ENCODE data around the gene COMMD9. TPM values are rescaled to one million over a fixed set of nuclear protein-coding genes. Genes with fewer than 3 reads are reported as not detected.

Gene COMMD9
- total and polyA plus RNA-seq, 10 of the 15 experiments (the other 5 are each of a cell fraction or from before 2014, with no cell fraction given) = 31.4 to 119 (median 56.2) TPM

GRCh38 chr11:36281850-36282249 is 7.4 kb downstream of the COMMD9 start:
- POLR2A ChIA-PET = no interaction called here
- H3K27me3 ChIP-seq (replicated peaks in 1 of 2; ENCODE audit: control insufficient read depth in 2 of 2, insufficient read depth in 2 of 2, low read length in 1 of 2) = no peaks in the 10 kb centered on the region

More at GRCh38 chr11:36281850-36282249, 7.4 kb downstream of the COMMD9 start:
- no peaks in the 10 kb centered on the region; the same call in 1 of the 3 replicates for H3K9me3 ChIP-seq (replicated peaks; ENCODE audit: control insufficient read depth, insufficient read depth, low read length)
- H3K4me2 ChIP-seq (ENCODE audit: control insufficient read depth, insufficient read depth) = no peak overlapping the region
- ATAC-seq = no peak
- in situ Hi-C loops (cut with MboI) (no loop called here), intact Hi-C loops (cut with micrococcal nuclease; ENCODE audit: unreplicated experiment) (no loop called here)
- 0 out of 4 replicates have a peak, but pooled peaks cover 0 to 3% of the 10 kb centered on the region in 2 experiments for H3K36me3 ChIP-seq (ENCODE audit: control insufficient read depth in 2 of 2, insufficient read depth in 2 of 2, low read length in 1 of 2)
- FAIRE-seq = no peak
- H2AFZ ChIP-seq (ENCODE audit: control insufficient read depth, low read depth, low read length) = no peak overlapping the region
- WGBS (ENCODE audit: insufficient coverage, insufficient replicate concordance, low lambda C conversion rate, missing lambda C conversion rate) = 64% methylated on average over 4 of the region's 4 CpGs
- H3K27ac ChIP-seq (ENCODE audit: control insufficient read depth, insufficient read depth) = no peak overlapping the region
- H3K4me3 ChIP-seq = no peak overlapping the region
- ChIA-PET CTCF (interaction anchor here (1.0 to 1.9 kb wide), 3 partner anchors 11 to 211 kb away, joined by 3 to 6 read pairs (median 4); no protein-coding TSS in a partner anchor), RAD21 (ENCODE audit: unreplicated experiment) (no interaction called here), SMC1A (ENCODE audit: uncharacterized antibody, unreplicated experiment) (interaction anchor here (1.2 kb wide), 1 partner anchor 211 kb away, joined by 3 read pairs; no protein-coding TSS in a partner anchor)
- H3K4me1 ChIP-seq (ENCODE audit: control insufficient read depth, insufficient read depth, low read length) = no peaks in the 10 kb centered on the region
- no TSS peak for BruUV-seq (replicated peaks)
- H3K79me2 ChIP-seq (ENCODE audit: control insufficient read depth, insufficient read depth, low read length) = no peaks in the 10 kb centered on the region; the same call in 1 of the 2 replicates
- no peak for TF ChIP-seq CBX5 (IDR thresholded peaks at IDR 0.05; ENCODE audit: low read depth)
- TF ChIP-seq ZBTB40 (IDR thresholded peaks at IDR 0.05; ENCODE audit: borderline replicate concordance) = no peak
- no peak for TF ChIP-seq RELA (IDR thresholded peaks at IDR 0.05; ENCODE audit: borderline replicate concordance, partially characterized antibody)
- TF ChIP-seq SREBF1 (IDR thresholded peaks at IDR 0.05; ENCODE audit: low read length) = no peak
- no peaks in the 10 kb centered on the region for H4K20me1 ChIP-seq (ENCODE audit: control insufficient read depth, insufficient read depth)
- no peak overlapping the region for H3K9ac ChIP-seq (ENCODE audit: control insufficient read depth, insufficient read depth, low read length)
- DNase-seq (ENCODE audit: low read depth, low spot score) = no peak
